GM19397 (cell line): Measurements from ENCODE around the gene CEP85L.

Source experiments
- ATAC-seq: cut with Tn5 transposase; IDR thresholded peaks from one replicate; pipeline ENCODE4 v1.9.1; 2021; ENCODE audit warnings: mild to moderate bottlenecking, moderate library complexity; ENCODE audit not compliant: unreplicated experiment

CEP85L gene

DNA sequence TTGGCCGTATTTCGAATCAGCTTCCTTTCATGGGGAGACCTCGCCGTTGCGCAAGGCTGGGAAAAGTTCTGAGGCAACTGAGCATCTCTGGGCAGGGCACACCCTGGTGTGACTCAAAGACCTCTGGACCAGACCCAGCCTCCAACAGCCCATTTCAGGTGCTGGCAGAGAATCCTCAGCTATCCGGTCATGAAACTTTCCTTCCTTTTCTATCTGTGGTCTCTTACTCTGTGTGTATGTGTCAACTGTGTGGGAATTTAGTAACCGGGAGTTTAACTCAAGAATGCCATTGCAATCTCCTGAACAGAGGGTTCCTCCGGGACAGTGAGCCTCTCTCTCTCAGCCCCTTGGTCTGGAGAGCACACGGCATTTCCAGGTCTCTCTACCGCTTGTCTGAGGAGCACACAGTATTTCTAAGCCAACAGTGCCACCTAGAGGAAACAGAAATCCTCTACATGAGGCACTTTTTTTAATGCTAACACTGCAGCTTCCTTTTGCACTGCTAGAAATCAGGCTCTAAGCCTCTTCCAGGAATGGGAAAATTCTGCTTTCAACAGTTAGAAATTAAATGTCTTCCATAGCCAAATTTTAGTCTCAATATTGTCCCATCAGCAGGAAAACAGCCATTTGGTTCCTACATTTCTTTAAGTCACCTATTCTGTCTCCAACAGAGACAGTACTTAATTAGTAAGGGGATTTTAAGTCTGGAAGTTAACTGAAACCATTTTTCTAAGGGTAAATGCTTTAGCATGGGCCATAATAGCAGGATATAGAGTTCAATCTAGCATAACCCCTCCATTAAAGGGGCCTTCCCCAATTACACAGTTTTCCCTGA is 70.6 kb downstream of the CEP85L start:
- peak; percentile 69 for ATAC-seq

GRCh38 chr6:118579786-118580185 is 71.6 kb downstream of the CEP85L start:
- no peak for ATAC-seq

DNA sequence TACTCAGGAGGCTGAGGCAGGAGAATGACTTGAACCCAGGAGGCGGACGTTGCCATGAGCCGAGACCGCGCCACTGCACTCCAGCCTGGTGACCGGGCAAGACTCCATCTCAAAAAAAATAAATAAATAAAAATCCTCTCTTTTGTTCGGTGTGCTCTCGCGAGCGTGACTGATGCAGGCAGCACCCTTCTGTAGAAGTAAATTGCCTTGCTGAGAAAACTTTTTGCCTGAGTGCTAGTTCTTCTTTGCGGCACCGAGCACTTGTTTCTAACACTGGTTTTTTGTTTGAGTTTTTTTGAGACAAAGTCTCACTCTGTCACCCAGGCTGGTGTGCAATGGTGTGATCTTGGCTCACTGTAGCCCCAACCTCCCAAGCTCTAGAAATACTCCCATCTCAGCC is 72.8 kb downstream of the CEP85L start:
- ATAC-seq, result no peak

DNA sequence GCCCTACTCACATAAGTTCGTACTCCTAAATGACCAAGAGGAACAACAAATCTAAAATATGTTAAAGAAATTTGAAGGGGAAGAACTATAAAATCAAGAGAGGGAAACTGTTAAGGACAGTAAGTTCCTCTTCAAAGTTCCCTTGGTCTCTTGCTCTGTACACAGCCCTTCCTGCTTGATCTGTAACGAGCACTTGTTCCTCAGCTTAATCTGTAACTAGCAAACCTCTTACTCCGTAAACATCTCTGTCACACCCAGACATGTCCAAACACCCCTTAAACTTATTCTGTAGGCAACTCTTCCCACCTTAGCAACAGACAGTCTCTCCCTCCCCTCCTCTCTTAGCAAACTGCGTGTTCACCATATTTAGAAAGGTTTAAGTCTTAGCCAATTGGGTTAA is 73.4 kb downstream of the CEP85L start:
- ATAC-seq, result no peak

GRCh38 chr6:118574051-118574865 is 77.1 kb downstream of the CEP85L start:
- no peak for ATAC-seq

DNA sequence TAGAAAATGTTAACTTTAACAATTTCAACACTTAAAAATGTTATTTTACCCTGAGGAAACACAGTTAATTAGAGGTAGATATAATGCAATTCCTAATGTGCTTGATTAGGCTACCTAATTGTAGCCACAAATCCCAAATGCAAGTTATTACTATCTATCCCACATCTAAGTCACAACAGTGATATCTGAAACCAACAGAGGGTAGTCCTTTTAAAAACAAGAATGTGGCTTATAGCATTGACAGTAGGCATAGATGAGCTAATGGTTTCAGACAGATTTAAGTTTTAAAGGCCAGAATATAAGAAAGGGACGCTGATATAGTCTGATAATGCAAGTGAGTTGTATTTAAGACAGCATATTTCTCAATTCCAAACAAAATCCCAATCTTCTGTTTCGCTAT is 80.3 kb downstream of the CEP85L start:
- ATAC-seq, result no peak

- no peak for ATAC-seq
These were observed 81.9 kb downstream of the CEP85L start for GRCh38 chr6:118569498-118569897.

DNA sequence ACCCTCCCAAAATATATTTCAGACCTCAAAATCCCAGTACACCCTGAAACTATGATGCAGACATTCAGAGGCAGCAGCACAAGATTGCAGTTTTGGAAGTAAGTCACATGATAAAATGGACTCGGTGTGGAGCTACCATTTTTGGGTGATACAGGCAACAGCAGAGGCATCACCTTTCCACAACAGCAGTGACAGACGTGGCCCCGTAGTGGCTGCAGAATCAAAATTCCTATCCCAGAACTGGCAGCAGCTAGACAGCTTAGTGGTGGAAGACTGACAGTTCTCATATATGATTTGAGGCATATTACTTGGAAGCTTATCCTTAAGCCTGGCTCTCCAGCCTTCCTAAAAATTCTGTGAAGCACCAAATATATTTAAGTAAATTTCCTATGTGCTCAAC is 83.4 kb downstream of the CEP85L start:
- ATAC-seq, result no peak

GRCh38 chr6:118565311-118565960 is 86.0 kb downstream of the CEP85L start:
- peak; percentile 96 for ATAC-seq

- no peak for ATAC-seq
These were observed 88.4 kb downstream of the CEP85L start for GRCh38 chr6:118562959-118563358.

DNA sequence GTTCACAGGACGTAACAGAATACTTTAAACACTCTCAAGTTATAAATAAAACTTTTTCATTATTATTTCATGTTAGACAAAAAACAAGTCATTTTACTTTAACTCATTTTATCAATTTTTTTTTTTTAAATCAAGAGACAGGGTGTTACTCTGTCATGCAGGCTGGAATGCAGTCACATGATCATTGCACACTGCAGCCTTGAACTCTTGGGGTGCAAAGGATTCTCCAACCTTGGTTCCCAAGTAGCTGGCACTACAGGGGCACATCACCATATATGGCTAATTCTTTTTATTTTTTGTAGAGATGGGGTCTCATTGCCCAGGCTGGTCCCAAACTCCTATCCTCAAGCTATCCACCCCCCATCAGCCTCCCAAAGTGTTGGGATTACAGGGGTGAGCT is 89.1 kb downstream of the CEP85L start:
- ATAC-seq, result no peak

GRCh38 chr6:118559659-118560058 is 91.7 kb downstream of the CEP85L start:
- no peak for ATAC-seq

DNA sequence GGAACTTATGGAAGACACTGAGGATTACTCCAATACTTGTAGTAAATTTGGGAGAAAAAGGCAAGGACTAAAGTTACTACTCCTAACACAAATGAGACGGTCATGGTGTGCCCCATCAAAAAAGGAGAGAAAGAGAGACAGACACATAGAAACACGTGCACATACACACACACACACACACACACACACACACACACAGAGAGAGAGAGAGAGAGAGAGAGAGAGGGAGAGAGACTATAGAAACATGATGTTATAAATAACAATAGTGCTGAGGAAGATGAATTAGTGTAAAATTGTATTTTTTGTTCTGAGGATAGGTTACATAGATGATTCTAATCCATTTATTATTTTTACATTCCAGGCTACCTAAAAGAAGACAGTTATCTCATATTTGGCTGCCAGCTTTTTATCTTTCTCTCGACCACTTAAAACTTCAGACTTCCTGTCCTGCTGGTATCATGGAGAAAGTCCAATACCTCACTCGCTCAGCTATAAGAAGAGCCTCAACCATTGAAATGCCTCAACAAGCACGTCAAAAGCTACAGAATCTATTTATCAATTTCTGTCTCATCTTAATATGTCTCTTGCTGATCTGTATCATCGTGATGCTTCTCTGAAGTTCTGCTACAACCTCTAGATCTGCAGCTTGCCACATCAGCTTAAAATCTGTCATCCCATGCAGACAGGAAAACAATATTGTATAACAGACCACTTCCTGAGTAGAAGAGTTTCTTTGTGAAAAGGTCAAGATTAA is 92.8 kb downstream of the CEP85L start:
- peak; percentile 64 for ATAC-seq

- no peak for ATAC-seq
These were observed 96.7 kb downstream of the CEP85L start for GRCh38 chr6:118554698-118555097.

GRCh38 chr6:118553132-118553531 is 98.3 kb downstream of the CEP85L start:
- no peak for ATAC-seq

GRCh38 chr6:118551063-118552053 is 100.0 kb downstream of the CEP85L start:
- no peak for ATAC-seq

DNA sequence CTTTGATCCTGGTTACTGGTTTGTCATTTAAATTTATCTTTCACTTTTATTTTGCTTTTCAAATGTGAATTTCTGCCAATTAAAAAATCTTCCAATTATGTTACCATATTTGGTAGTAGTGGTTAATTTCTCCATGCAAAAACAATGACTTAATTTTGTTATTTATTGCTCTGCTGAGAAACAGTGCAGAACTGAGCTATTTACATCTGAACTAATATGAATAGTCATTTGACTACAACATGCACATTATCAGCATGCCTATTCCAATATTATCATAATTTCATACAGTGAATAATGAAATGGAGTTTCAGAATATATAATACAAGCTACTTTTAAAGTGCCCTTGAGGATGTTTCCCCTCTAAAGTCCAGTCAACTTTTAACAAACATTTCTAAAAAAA is 102.8 kb downstream of the CEP85L start:
- no peak for ATAC-seq

GRCh38 chr6:118548136-118548535 is 103.3 kb downstream of the CEP85L start, which contains the start of gene PLN:
TSS of gene PLN (plus strand) at chr6:118548296. CDS start at chr6:118558922, 10,626 bp downstream.
- no peak for ATAC-seq

GRCh38 chr6:118546880-118547218 is 104.5 kb downstream of the CEP85L start:
- no peak for ATAC-seq
